ENCODE data around the gene AKNA. TPM values are rescaled to one million over a fixed set of nuclear protein-coding genes. Genes with fewer than 3 reads are reported as not detected.

Gene AKNA
- total and polyA plus RNA-seq, 2 donors (not counting 1 experiment from before 2014, with no cell fraction given), result 178 to 407 TPM

- Histone ChIP-seq H3K4me3 (ENCODE audit: control extremely low read depth in 1 of 5, extremely low read depth in 1 of 5, insufficient read depth in 1 of 5, low read depth in 2 of 5, low read length in 4 of 5) (no peak overlapping the region), H3K9ac (ENCODE audit: low read length) (no peak overlapping the region), H4K20me1 (ENCODE audit: control insufficient read depth, insufficient read depth, low read length, poor library complexity, severe bottlenecking) (peaks cover 58% of the 10 kb centered on the region), H3K79me2 (ENCODE audit: control insufficient read depth, insufficient read depth, low read length) (peaks cover 83% of the 10 kb centered on the region), H2AFZ (ENCODE audit: insufficient read depth, low read depth, low read length, poor library complexity, severe bottlenecking) (no peak overlapping the region), H3K4me2 (replicated peaks; ENCODE audit: low read depth, low read length, poor library complexity, severe bottlenecking) (no peak overlapping the region), H3K4me1 (ENCODE audit: control insufficient read depth in 2 of 2, insufficient read depth in 2 of 2, low read length in 2 of 2) (peaks cover 39 to 51% of the 10 kb centered on the region in 2 donors), H3K27ac (ENCODE audit: low read length in 2 of 2) (peak overlapping the region; percentile 26 to 75), H3K36me3 (replicated peaks in 1 of 2; ENCODE audit: control extremely low read depth in 1 of 2, control insufficient read depth in 1 of 2, extremely low read depth in 1 of 2, insufficient read depth in 2 of 2, low read length in 1 of 2) (peaks cover 13 to 93% of the 10 kb centered on the region in 2 experiments), H3K9me3 (ENCODE audit: control extremely low read depth in 1 of 3, control insufficient read depth in 2 of 3, insufficient read depth in 1 of 3, low read length in 2 of 3) (no peaks in the 10 kb centered on the region), H3K27me3 (replicated peaks in 1 of 4; ENCODE audit: control extremely low read depth in 1 of 4, control insufficient read depth in 3 of 4, insufficient read depth in 4 of 4, low read length in 3 of 4) (no peaks in the 10 kb centered on the region)
- no peak overlapping the region for H3K4me3 Mint-ChIP-seq
- H3K9me3 Mint-ChIP-seq (ENCODE audit: insufficient read depth), result peaks cover 3% of the 10 kb centered on the region
- no peak for TF ChIP-seq EZH2 (IDR thresholded peaks at IDR 0.05; ENCODE audit: borderline replicate concordance, insufficient read depth, low read depth, low read length, poor library complexity, severe bottlenecking)
- TF ChIP-seq, protein P1, sequence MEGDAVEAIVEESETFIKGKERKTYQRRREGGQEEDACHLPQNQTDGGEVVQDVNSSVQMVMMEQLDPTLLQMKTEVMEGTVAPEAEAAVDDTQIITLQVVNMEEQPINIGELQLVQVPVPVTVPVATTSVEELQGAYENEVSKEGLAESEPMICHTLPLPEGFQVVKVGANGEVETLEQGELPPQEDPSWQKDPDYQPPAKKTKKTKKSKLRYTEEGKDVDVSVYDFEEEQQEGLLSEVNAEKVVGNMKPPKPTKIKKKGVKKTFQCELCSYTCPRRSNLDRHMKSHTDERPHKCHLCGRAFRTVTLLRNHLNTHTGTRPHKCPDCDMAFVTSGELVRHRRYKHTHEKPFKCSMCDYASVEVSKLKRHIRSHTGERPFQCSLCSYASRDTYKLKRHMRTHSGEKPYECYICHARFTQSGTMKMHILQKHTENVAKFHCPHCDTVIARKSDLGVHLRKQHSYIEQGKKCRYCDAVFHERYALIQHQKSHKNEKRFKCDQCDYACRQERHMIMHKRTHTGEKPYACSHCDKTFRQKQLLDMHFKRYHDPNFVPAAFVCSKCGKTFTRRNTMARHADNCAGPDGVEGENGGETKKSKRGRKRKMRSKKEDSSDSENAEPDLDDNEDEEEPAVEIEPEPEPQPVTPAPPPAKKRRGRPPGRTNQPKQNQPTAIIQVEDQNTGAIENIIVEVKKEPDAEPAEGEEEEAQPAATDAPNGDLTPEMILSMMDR (IDR thresholded peaks at IDR 0.05), result no peak
- peak overlapping the region; percentile 80 for H3K27ac Mint-ChIP-seq
- no peak for DNase-seq
- 95% methylated on average over 7 of the region's 7 CpGs for WGBS (ENCODE audit: insufficient coverage)
- intact Hi-C loops (cut with micrococcal nuclease), result loop anchor here (5.0 kb wide), 1 partner anchor 36 kb away; no protein-coding TSS in a partner anchor
- H3K27me3 Mint-ChIP-seq, result no peaks in the 10 kb centered on the region
- POLR2A ChIA-PET, result interaction anchor here (0.6 to 8.6 kb wide), 2 partner anchors 25 to 421 kb away, joined by 9 to 108 read pairs; partner anchors contain the start of gene AKNA
- CTCF ChIA-PET, result interaction anchor here (0.9 to 2.6 kb wide), 3 partner anchors 9 to 27 kb away, joined by 3 to 7 read pairs (median 6); partner anchors contain the start of gene AKNA
- no peak for ATAC-seq (ENCODE audit: low read depth)
- peaks cover 47% of the 10 kb centered on the region for H3K4me1 Mint-ChIP-seq
Measured at GRCh38 chr9:114361542-114361941, 26.2 kb downstream of the AKNA start.

DNA sequence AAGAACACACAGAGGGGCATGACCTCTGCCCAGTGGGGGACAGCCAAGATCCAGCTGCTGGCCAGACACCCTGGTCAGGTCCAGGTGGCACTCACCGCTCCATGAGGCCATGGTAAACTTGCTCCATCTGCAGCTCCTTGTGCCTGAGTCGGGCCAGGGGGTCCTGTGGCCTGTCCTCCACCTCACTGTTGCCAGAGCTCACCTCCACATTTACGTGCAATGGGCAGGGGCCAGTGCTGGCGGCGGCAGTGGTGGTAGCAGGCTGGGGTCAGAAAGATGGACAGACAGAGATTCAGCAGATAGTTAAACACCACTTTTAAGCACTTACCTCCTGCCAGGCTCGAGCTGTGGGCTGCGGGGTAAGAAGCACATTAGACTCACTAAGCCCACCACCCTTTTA is 28.0 kb downstream of the AKNA start:
- Histone ChIP-seq H3K27me3 (replicated peaks in 1 of 4; ENCODE audit: control extremely low read depth in 1 of 4, control insufficient read depth in 3 of 4, insufficient read depth in 4 of 4, low read length in 3 of 4) (no peaks in the 10 kb centered on the region), H3K4me1 (ENCODE audit: control insufficient read depth in 2 of 2, insufficient read depth in 2 of 2, low read length in 2 of 2) (peaks cover 23 to 33% of the 10 kb centered on the region in 2 donors), H2AFZ (ENCODE audit: insufficient read depth, low read depth, low read length, poor library complexity, severe bottlenecking) (no peak overlapping the region), H3K27ac (ENCODE audit: low read length in 2 of 2) (peak overlapping the region in 1 of 2 donors; percentile 47), H3K79me2 (ENCODE audit: control insufficient read depth, insufficient read depth, low read length) (peaks cover 87% of the 10 kb centered on the region), H3K36me3 (replicated peaks in 1 of 2; ENCODE audit: control extremely low read depth in 1 of 2, control insufficient read depth in 1 of 2, extremely low read depth in 1 of 2, insufficient read depth in 2 of 2, low read length in 1 of 2) (peaks cover 13 to 99% of the 10 kb centered on the region in 2 experiments), H3K9me3 (ENCODE audit: control extremely low read depth in 1 of 3, control insufficient read depth in 2 of 3, insufficient read depth in 1 of 3, low read length in 2 of 3) (no peaks in the 10 kb centered on the region), H3K4me2 (replicated peaks; ENCODE audit: low read depth, low read length, poor library complexity, severe bottlenecking) (no peak overlapping the region), H3K9ac (ENCODE audit: low read length) (no peak overlapping the region), H4K20me1 (ENCODE audit: control insufficient read depth, insufficient read depth, low read length, poor library complexity, severe bottlenecking) (peaks cover 70% of the 10 kb centered on the region), H3K4me3 (ENCODE audit: control extremely low read depth in 1 of 5, extremely low read depth in 1 of 5, insufficient read depth in 1 of 5, low read depth in 2 of 5, low read length in 4 of 5) (no peak overlapping the region)
- Mint-ChIP-seq H3K27ac (peak overlapping the region; percentile 80), H3K4me1 (peaks cover 33% of the 10 kb centered on the region), H3K4me3 (no peak overlapping the region), H3K27me3 (no peaks in the 10 kb centered on the region), H3K9me3 (ENCODE audit: insufficient read depth) (peaks cover 2% of the 10 kb centered on the region)
- DNase-seq (no peak), ATAC-seq (ENCODE audit: low read depth) (no peak)
- ChIA-PET POLR2A (no interaction called here), CTCF (no interaction called here)
- TF ChIP-seq EZH2 (IDR thresholded peaks at IDR 0.05; ENCODE audit: borderline replicate concordance, insufficient read depth, low read depth, low read length, poor library complexity, severe bottlenecking), result no peak
- TF ChIP-seq, protein P1 (IDR thresholded peaks at IDR 0.05), result no peak
- intact Hi-C loops (cut with micrococcal nuclease), result loop anchor here (5.0 kb wide), 1 partner anchor 38 kb away; no protein-coding TSS in a partner anchor
- 100% methylated on average over 2 of the region's 7 CpGs for WGBS (ENCODE audit: insufficient coverage)
